ENCODE measurements around the gene B4GALNT2. TPM values are rescaled to one million over a fixed set of nuclear protein-coding genes. Genes with fewer than 3 reads are reported as not detected.

B4GALNT2 gene
- total RNA-seq, 1 donor: 0.45 TPM

DNA sequence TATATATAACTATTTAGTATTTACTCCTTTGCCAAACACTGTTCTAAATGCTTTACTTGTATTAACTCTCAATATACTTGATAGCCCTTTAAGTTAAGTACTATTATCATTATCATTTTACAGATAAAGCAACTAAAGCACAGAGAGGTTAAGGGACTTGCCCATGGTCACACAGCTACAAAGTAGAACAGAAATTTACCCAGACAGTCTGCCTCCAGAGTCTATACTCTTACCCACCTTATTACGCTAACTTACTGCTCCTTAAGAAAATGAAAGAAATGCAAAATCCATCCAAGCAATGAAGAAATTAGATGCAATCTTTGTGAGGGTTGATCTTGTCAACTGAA, 25.4 kb upstream of the B4GALNT2 start:
- no peak for TF ChIP-seq CTCF (IDR thresholded peaks at IDR 0.05; ENCODE audit: insufficient read depth, low read length)
- H3K4me3 ChIP-seq (ENCODE audit: low read depth, low read length): no peak overlapping the region
- no peak for DNase-seq (ENCODE audit: low read depth)

DNA sequence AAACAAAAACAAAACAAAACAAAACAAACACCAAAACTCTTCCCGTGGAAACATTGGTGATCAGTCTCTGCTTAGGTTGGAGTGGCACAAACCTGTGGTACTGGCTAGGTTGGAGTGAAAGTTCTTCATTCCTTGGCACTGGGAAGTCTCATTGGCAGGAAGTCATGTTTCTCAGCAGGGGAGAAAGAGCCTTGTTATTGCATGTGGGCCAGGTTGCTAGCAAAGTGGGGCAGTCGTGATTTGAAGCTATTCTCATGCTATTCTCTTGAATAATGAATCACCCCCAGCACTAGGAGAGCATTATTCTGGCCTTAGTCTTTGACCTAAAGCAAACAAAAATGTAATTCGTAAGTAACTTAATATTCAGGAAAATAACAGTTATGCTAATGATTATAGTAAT, 24.3 kb upstream of the B4GALNT2 start:
- DNase-seq (ENCODE audit: low read depth): peak; percentile 86
- H3K4me3 ChIP-seq (ENCODE audit: low read depth, low read length): no peak overlapping the region
- no peak for TF ChIP-seq CTCF (IDR thresholded peaks at IDR 0.05; ENCODE audit: insufficient read depth, low read length)

- H3K4me3 ChIP-seq (ENCODE audit: low read depth, low read length): no peak overlapping the region
- TF ChIP-seq CTCF (IDR thresholded peaks at IDR 0.05; ENCODE audit: insufficient read depth, low read length): no peak
- no peak for DNase-seq (ENCODE audit: low read depth)
Measured at GRCh38 chr17:49110509-49110908, 22.1 kb upstream of the B4GALNT2 start.

- no peak overlapping the region for H3K4me3 ChIP-seq (ENCODE audit: low read depth, low read length)
- no peak for DNase-seq (ENCODE audit: low read depth)
- TF ChIP-seq CTCF (IDR thresholded peaks at IDR 0.05; ENCODE audit: insufficient read depth, low read length): no peak
Measured at GRCh38 chr17:49111934-49112333, 20.6 kb upstream of the B4GALNT2 start.

DNA sequence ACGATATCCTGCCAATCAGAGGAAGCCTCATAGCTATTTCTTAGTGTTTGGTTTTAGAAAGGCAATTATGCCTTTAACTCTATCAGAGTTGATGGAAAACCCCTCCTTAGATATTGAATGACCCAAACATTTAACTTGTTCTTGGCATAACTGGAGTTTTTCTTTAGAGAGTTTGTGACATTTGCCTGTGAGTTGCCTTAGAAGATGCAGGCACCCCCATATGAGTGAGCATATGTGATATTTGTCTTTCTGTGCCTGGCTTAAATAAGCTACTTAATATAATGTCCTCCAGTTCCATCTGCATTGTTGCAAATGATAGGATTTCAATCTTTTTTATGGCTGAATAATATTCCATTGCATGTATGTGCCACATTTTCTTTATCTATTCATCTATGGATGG, 19.6 kb upstream of the B4GALNT2 start:
- no peak for DNase-seq (ENCODE audit: low read depth)
- no peak for TF ChIP-seq CTCF (IDR thresholded peaks at IDR 0.05; ENCODE audit: insufficient read depth, low read length)
- no peak overlapping the region for H3K4me3 ChIP-seq (ENCODE audit: low read depth, low read length)

DNA sequence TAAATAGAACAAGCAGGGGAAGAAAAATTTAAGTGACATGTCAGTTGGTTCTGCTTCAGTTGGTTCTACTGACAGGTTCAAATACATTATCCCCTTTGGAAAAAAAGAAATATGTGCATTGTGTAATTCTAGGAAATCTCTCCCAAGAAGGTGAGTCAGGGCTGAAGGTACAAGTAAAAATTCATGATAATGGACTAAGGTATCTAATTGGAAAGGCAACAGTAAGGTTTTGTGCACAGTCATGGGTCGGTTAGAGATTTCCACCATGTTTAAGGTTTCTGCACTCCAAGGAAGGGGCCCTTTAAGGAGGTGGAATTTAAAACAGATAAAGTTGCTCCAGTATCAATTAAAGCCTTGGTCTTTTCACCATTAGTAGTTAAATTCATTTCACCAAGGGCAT, 17.9 kb upstream of the B4GALNT2 start:
- no peak for TF ChIP-seq CTCF (IDR thresholded peaks at IDR 0.05; ENCODE audit: insufficient read depth, low read length)
- H3K4me3 ChIP-seq (ENCODE audit: low read depth, low read length): no peak overlapping the region
- DNase-seq (ENCODE audit: low read depth): no peak

DNA sequence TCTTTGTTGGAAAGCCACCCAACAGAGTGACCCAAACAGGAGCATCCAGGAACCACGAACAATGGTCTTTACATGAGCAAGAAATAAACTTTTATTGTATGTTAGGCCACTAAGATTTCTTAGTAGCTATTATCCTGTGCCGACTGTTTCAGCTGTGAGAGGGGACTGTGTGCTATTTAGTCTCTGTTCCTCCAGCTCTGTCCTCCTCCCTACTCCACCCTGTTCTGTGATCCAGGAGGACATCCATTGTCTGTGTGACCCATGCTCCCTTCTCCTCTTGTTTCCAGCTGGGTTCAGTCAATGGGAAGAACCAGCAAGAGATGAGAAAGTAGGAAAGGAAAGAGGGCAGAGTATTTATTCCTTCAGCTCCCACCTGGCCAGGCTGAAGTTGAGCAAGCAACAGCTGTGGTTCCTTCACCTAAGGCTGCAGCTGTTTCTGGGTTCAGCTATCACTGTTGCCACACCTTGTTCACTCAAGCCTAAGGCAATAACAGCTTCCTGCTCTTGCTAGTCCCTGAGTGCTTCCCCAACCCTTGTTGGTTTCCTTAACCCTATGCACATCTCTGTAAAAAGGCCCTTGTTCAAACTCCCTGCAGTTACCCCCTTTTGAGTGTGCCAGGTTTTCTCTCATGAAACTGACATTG, 14.9 kb upstream of the B4GALNT2 start:
- no peak for TF ChIP-seq CTCF (IDR thresholded peaks at IDR 0.05; ENCODE audit: insufficient read depth, low read length)
- DNase-seq (ENCODE audit: low read depth): no peak
- H3K4me3 ChIP-seq (ENCODE audit: low read depth, low read length): no peak overlapping the region
